HUES6 (cell line): ENCODE results near the gene TBL2.
"Not testable (repeated sequence)": the region's sequence is repeated elsewhere in the genome, so short reads cannot be mapped to it uniquely, and the experiment has no call there.

Experiments
- H3K27ac ChIP-seq: 2 replicates; pipeline ENCODE4 v1.7.0; 2013; ENCODE audit warnings: low read depth, mild to moderate bottlenecking, low read length, inconsistent platforms
- H3K27me3 ChIP-seq: 2 replicates; pipeline ENCODE4 v1.6.1; 2013; ENCODE audit warnings: low read length; ENCODE audit not compliant: control insufficient read depth, insufficient read depth
- H3K36me3 ChIP-seq: 2 replicates; pipeline ENCODE4 v1.6.1; 2013; ENCODE audit warnings: low read length; ENCODE audit not compliant: control insufficient read depth, insufficient read depth
- H3K4me1 ChIP-seq: 2 replicates; pipeline ENCODE4 v1.6.1; 2013; ENCODE audit warnings: low read length; ENCODE audit not compliant: control insufficient read depth, insufficient read depth
- H3K4me3 ChIP-seq: 2 replicates; pipeline ENCODE4 v1.5.1; 2013; ENCODE audit warnings: low read depth, low read length
- H3K9ac ChIP-seq: one replicate; pipeline ENCODE4 v1.6.1; 2013; ENCODE audit warnings: mild to moderate bottlenecking, low read length
- H3K9me3 ChIP-seq: 2 replicates; pipeline ENCODE4 v1.6.1; 2013; ENCODE audit warnings: low read depth, low read length; ENCODE audit not compliant: control insufficient read depth, insufficient read depth

The TBL2 gene

GRCh38 chr7:73567846-73568685, 10.3 kb downstream of the TBL2 start:
- Histone ChIP-seq H3K27ac (no peak overlapping the region), H3K9me3 (no peaks in the 10 kb centered on the region), H3K27me3 (no peaks in the 10 kb centered on the region), H3K36me3 (peaks cover 36% of the 10 kb centered on the region), H3K4me1 (no peaks in the 10 kb centered on the region), H3K9ac (no peak overlapping the region), H3K4me3 (no peak overlapping the region)

GRCh38 chr7:73567140-73567539, 11.2 kb downstream of the TBL2 start:
- no peaks in the 10 kb centered on the region for H3K27me3 ChIP-seq
- H3K4me3 ChIP-seq, result no peak overlapping the region
- no peaks in the 10 kb centered on the region for H3K9me3 ChIP-seq
- peaks cover 27% of the 10 kb centered on the region for H3K36me3 ChIP-seq
- no peak overlapping the region for H3K27ac ChIP-seq
- no peak overlapping the region for H3K9ac ChIP-seq
- H3K4me1 ChIP-seq, result no peaks in the 10 kb centered on the region

GRCh38 chr7:73566431-73566830, 11.9 kb downstream of the TBL2 start:
- H3K36me3 ChIP-seq, result peaks cover 22% of the 10 kb centered on the region
- not testable (repeated sequence) for H3K4me1 ChIP-seq, H3K27me3 ChIP-seq, H3K9ac ChIP-seq, H3K9me3 ChIP-seq, H3K4me3 ChIP-seq, H3K27ac ChIP-seq

GRCh38 chr7:73565675-73566340, 12.6 kb downstream of the TBL2 start:
- no peak overlapping the region for H3K27ac ChIP-seq
- H3K27me3 ChIP-seq, result no peaks in the 10 kb centered on the region
- peaks cover 17% of the 10 kb centered on the region for H3K36me3 ChIP-seq
- H3K4me1 ChIP-seq, result no peaks in the 10 kb centered on the region
- no peak overlapping the region for H3K4me3 ChIP-seq
- no peak overlapping the region for H3K9ac ChIP-seq
- H3K9me3 ChIP-seq, result no peaks in the 10 kb centered on the region

GRCh38 chr7:73560109-73560835, 18.1 kb downstream of the TBL2 start:
- Histone ChIP-seq H3K27me3 (peaks cover 11% of the 10 kb centered on the region), H3K36me3 (no peaks in the 10 kb centered on the region), H3K9me3 (no peaks in the 10 kb centered on the region), H3K27ac (no peak overlapping the region), H3K9ac (no peak overlapping the region), H3K4me1 (no peaks in the 10 kb centered on the region), H3K4me3 (no peak overlapping the region)

- Histone ChIP-seq H3K36me3 (0 out of 2 replicates have a peak, but pooled peaks cover 2% of the 10 kb centered on the region), H3K9me3 (no peaks in the 10 kb centered on the region), H3K4me3 (peak within 1 kb of the TSS; percentile 62), H3K27ac (peak within 1 kb of the TSS; percentile 95; the same call in 1 of the 2 replicates), H3K4me1 (no peaks in the 10 kb centered on the region), H3K27me3 (peaks cover 11% of the 10 kb centered on the region), H3K9ac (peak within 1 kb of the TSS; percentile 94)
Measured at GRCh38 chr7:73557397-73558257, 20.8 kb downstream of the TBL2 start, which contains the start of gene BCL7B. Gene BCL7B (minus strand): TSS chr7:73557690. CDS start chr7:73557578, 112 bp downstream.

GRCh38 chr7:73557108-73557396, 21.3 kb downstream of the TBL2 start:
- H3K27ac ChIP-seq, result peak overlapping the region; percentile 95; the same call in 1 of the 2 replicates
- H3K9me3 ChIP-seq, result no peaks in the 10 kb centered on the region
- H3K36me3 ChIP-seq, result peaks cover 4% of the 10 kb centered on the region
- peak overlapping the region; percentile 62 for H3K4me3 ChIP-seq
- H3K4me1 ChIP-seq, result no peaks in the 10 kb centered on the region
- H3K9ac ChIP-seq, result peak overlapping the region; percentile 94
- peaks cover 11% of the 10 kb centered on the region for H3K27me3 ChIP-seq

GRCh38 chr7:73556208-73557107, 21.9 kb downstream of the TBL2 start:
- peaks cover 11% of the 10 kb centered on the region for H3K27me3 ChIP-seq
- no peaks in the 10 kb centered on the region for H3K4me1 ChIP-seq
- peaks cover 9% of the 10 kb centered on the region for H3K36me3 ChIP-seq
- H3K9ac ChIP-seq, result peak overlapping the region; percentile 59
- H3K9me3 ChIP-seq, result no peaks in the 10 kb centered on the region
- 0 out of 2 replicates have a peak overlapping the region, but pooled peaks have one; percentile 95 for H3K27ac ChIP-seq
- peak overlapping the region; percentile 62 for H3K4me3 ChIP-seq

GRCh38 chr7:73555411-73555982, 22.9 kb downstream of the TBL2 start:
- H3K9ac ChIP-seq, result no peak overlapping the region
- H3K27me3 ChIP-seq, result peaks cover 9% of the 10 kb centered on the region
- H3K9me3 ChIP-seq, result no peaks in the 10 kb centered on the region
- peaks cover 15% of the 10 kb centered on the region for H3K36me3 ChIP-seq
- no peak overlapping the region for H3K4me3 ChIP-seq
- no peaks in the 10 kb centered on the region for H3K4me1 ChIP-seq
- H3K27ac ChIP-seq, result no peak overlapping the region
